ENCODE data around the gene ZMYM3.

GRCh38 chrX:71222929-71223328, 31.0 kb downstream of the ZMYM3 start, which contains the start of gene GJB1:
- TF ChIP-seq POLR2A (IDR thresholded peaks at IDR 0.05) (no peak), CTCF (IDR thresholded peaks at IDR 0.05) (no peak)
